CD4-positive, alpha-beta T cell treated with Interleukin-6 at 100 ng/mL for 8 hours (primary cell): ENCODE results near the gene PPM1H.

Experiments
- DNase-seq: peaks from one replicate; pipeline ENCODE4 v3.0.0-alpha.2; 2020; ENCODE audit warnings: mixed read lengths, low spot score

Gene PPM1H

DNA sequence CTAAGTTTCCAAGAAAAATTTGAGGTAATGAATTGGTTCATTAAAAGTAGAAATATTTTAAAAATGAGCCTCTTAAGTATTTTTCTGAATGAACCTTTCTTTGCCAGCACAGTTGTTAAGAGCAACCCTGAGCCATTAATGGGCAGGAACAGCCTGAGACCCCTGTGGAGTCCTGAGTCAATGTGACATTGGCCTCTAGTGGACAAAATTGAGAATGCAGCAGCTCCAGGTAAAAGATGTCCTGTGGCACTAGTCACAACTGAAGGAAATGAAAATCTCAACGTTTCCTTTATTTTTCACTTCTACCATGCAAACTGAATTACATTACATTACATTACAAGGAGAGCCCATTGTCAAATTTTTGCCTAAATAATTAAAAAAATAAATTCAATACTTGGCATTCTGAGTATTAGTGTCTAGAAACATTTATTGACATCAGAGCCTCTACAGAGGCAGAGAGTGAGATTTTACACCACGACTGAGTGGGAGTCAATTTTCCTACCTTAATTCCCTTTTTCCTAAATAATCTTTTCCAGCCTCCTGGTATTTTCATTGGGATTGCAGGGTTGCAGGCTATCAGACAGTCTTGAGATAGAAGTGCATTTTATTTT, 135.7 kb downstream of the PPM1H start:
- peak; percentile 47 for DNase-seq

GRCh38 chr12:62794218-62794583, 140.7 kb downstream of the PPM1H start:
- DNase-seq = no peak

DNA sequence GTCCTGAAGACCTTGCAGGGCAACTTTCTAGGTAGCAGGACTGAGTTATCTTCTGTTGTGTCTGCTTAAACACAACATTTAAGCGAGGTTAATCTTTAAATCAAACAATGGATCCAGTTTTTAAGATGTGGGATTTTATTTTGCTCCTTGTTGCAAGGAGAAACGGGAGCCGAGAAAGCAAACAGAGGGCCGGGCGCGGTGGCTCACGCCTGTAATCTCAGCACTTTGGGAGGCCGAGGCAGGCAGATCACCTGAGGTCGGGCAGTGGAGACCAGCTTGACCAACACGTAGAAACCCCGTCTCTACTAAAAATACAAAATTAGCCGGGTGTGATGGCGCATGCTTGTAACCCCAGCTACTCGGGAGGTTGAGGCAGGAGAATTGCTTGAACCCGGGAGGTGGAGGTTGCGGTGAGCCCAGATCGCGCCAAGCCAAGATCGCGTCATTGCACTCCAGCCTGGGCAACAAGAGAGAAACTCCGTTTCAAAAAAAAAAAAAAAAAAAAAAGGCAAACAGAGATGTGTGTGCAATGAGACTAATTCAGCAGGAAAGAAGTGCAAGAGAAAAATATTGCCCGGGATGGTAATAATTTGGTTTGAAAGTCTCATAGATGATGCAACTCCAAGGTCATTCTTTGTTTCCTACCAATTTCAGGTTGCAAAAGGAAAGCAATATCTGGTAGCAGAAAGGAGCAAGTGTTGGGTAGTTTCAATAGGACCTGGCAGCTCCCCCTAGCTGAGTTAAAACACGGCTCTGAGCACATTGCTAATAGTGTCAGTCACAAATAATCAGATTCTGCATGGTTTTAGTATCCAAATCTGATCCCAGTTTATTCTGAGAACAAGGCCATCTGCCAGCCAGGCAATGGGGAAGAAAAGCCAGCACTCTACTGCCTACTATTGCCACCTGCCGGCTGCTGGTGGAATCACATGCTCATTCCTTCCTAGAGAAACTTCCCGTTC, 141.4 kb downstream of the PPM1H start:
- DNase-seq = peak; percentile 70

DNA sequence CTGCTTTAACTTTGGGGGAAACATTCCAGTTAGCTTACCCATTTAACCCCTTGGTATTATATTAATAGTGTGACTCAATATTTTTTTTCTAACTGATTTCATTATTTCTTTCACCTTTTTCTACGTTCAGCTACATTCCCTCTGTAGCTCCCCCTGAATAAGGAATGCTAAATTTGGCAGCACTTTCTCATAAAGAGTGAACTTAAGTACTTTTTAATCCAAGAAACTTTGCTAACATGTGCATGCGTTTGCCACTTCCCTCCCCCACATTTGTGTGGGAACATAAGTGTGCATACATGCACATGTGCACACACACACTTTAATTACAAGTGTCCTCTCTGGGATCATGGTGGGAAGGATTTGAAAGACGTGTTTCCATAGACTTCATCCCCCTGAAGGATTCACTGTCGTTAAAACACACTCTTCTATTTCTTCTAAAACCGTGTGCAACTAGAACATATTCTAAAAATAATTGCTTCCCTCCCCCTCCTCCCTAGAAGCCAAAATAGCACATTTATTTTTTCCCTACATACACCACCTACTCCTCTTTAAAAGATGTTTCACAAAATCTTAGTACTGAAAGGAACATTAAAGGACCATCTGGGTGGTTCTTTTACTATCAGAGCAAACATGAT, 142.6 kb downstream of the PPM1H start:
- DNase-seq = no peak

- no peak for DNase-seq
Measured at GRCh38 chr12:62789851-62790250, 145.1 kb downstream of the PPM1H start.

- no peak for DNase-seq
Measured at GRCh38 chr12:62787611-62788010, 147.3 kb downstream of the PPM1H start.

DNA sequence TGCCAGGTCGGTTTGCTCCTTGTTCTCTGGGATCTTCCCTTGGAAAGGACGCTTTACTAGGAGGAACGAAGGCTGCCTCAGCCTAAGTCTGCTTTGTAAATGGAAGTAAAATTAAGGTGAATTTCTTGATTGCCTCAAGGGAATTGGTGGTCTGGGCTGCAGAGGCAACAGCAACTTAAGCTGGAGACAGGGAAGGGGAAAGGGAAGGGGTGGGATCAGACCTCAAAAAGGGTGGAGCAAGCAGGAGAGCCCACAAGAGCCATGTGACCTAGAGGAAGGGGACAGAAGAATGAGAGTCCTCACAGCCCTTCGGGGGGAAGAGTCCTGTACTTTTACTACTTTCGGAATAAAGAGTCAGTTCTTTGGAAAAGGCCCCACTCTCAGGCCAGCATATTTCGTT, 147.9 kb downstream of the PPM1H start:
- no peak for DNase-seq

DNA sequence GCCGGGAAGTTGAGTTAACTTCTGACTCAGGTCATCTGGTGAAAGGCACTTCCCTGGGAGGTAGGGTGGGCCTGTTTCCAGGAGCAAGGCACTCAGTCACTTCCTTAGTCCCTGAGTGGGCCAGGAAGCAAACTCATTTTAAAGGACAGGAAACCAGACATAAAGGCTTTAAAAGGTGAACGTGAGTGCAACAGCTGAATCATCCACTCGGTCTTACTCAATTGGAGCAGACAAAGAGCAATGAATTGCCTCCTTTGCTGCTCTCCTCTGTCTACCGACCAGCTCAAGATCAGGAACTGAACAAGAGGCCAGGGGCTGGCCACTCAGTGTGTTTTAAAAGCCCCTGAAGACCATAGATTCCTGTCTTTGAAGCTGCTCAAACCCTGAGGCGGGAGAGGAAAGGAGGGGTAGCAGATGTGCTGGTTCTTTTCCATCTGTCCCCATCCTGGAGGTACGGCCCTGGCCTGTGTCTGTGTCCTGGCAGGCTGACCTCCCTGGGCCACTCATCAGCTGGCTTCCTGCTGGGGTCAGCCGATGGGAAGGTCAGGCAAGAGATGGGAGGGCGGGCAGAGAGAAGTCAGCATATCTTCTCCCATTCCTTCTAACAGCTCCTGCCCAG, 148.9 kb downstream of the PPM1H start:
- no peak for DNase-seq

GRCh38 chr12:62784576-62784975, 150.4 kb downstream of the PPM1H start:
- DNase-seq = no peak

DNA sequence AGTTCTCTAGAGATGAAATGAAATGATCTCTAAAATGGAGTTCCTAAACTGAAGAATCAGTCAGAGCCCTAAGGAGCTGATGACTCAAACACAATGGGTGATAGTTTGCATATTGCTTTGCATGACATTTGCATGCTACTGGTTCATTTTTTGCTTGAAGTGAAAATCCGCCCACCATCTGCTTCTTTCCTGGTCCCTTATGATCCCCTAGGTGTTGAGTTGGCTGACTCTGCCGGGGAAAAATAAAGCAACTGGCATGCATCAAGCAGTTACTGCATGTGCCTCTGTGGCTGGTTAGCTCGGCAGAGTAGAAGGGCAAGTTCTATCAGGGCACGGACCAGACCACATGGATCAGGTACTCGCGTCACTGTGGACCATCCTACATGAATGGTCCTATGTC, 151.1 kb downstream of the PPM1H start:
- no peak for DNase-seq

- DNase-seq = no peak
Measured at GRCh38 chr12:62781136-62781880, 153.6 kb downstream of the PPM1H start.

- no peak for DNase-seq
Measured at GRCh38 chr12:62779488-62779887, 155.5 kb downstream of the PPM1H start.

DNA sequence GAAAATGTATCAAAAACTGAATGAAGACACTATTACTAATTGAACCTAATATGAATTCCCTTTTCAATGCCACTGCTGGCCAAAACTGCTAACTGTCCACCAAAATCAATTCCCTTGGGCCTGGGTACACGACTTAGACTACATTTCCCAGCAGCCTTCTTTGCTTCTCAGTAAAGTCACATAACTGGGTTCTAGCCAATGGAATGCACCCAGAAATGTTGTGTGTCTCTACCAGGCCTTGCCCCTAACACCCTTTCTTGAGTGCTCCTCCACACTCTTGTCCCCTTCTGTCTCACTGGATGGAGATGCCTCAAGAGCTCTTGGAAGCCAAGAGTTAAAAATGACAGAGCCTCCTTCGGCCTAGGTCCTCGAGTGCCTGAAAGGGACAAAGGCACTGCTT, 156.8 kb downstream of the PPM1H start:
- no peak for DNase-seq

DNA sequence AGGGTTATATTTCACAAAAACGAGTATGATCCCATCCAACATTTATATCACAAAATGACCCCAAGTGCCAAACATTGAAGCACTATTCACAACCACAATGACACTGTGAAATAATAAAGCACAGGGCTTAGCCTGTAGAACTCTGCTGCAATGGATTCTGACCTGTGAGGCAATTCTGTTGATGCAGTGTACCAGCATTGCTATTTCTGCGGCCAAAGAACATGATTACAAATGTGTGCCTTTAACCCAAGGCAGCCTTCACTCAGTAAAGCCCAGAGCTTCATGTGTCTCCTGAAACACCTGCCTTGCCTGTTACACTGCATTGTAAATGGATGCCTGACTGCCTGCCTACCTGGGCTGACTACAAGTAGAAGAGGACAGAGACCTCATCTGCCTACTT, 158.0 kb downstream of the PPM1H start:
- DNase-seq = no peak

GRCh38 chr12:62776575-62776974, 158.4 kb downstream of the PPM1H start:
- DNase-seq = no peak

GRCh38 chr12:62774794-62775193, 160.2 kb downstream of the PPM1H start:
- no peak for DNase-seq

DNA sequence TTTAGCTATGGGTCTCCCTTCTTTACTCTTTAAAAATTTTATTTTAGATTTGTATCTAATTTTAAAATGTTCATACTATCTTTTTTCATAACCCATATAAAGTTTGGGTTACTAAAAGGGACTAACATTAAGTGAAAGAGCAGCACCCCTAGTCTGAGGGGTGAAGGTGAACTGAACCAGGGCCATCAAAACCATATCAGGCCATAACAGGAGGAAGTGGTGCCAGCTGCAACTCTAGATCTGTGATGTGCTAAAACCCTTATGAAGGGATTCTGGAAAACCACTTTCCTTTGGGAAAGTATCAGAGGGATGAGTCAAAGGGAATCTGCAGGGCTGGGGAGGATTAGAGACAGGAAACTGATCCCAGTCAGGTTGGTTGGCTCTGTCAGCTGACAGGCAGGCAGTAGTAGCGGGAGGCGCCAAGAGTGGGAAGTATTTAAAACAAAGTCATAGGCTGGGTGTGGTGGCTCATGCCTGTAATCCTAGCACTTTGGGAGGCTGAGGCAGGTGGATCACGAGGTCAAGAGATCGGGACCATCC, 162.5 kb downstream of the PPM1H start:
- DNase-seq = no peak

DNA sequence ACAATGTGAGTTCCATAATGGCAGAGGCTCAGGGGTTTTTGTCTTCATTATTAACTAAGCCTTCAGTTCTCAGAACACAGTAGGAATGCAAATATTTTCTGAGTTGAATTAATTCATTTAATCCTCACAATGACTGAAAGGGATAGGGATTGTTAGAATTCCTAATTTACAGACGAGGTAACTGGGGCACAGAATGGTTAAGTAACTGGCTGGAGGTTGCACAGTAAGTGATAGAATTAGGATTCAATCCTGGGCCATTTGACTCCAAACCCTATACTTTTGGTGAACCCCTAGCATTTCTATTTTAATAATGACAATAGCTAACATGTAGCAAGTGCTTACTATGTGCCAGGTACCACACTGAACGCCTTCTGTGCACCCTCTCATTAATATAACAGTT, 163.1 kb downstream of the PPM1H start:
- DNase-seq = no peak

- no peak for DNase-seq
Measured at GRCh38 chr12:62770381-62770780, 164.6 kb downstream of the PPM1H start.

GRCh38 chr12:62769076-62769619, 165.8 kb downstream of the PPM1H start:
- no peak for DNase-seq

GRCh38 chr12:62767946-62768345, 167.0 kb downstream of the PPM1H start:
- DNase-seq = no peak
